Bronchial epithelial cell (primary cell): Measurements from ENCODE around the gene FGF12. TPM values are rescaled to one million over a fixed set of nuclear protein-coding genes. Genes with fewer than 3 reads are reported as not detected.

Experiments
- DNase-seq: peaks from one replicate; pipeline ENCODE4 v3.0.0-alpha.2; 2010; ENCODE audit warnings: low read depth
- FAIRE-seq: peaks from 2 replicates; lab custom pipeline; 2011; peaks lifted over from hg19 to GRCh38; lab: Jason Lieb, UNC
- H3K27me3 ChIP-seq: 2 replicates; pipeline ENCODE4 v1.5.1; 2011; ENCODE audit warnings: low read length; ENCODE audit not compliant: control insufficient read depth, insufficient read depth
- H3K36me3 ChIP-seq: 2 replicates; pipeline ENCODE4 v1.5.1; 2011; ENCODE audit warnings: low read length; ENCODE audit not compliant: control insufficient read depth, insufficient read depth
- H3K4me3 ChIP-seq: 2 replicates; pipeline ENCODE4 v1.5.1; 2011; ENCODE audit warnings: mild to moderate bottlenecking, low read depth, low read length, control low read depth
- CTCF ChIP-seq: IDR thresholded peaks from 2 replicates; pipeline ENCODE4 v1.5.1; 2011; ENCODE audit warnings: mild to moderate bottlenecking, moderate library complexity, low read length, control low read depth, inconsistent platforms; ENCODE audit not compliant: insufficient read depth, severe bottlenecking
- total RNA-seq: library from RNA; depleted of rRNA; stranded (reverse); fragments of >200 nt; gene quantifications from 2 replicates; pipeline ENCODE4 v1.2.1, GENCODE V29; 2014

The FGF12 gene
- total RNA-seq, 1 donor from 2014 or later: not detected

- Histone ChIP-seq H3K36me3 (no peaks in the 10 kb centered on the region), H3K4me3 (no peak overlapping the region), H3K27me3 (no peaks in the 10 kb centered on the region)
- no peak for DNase-seq
- FAIRE-seq: no peak
- TF ChIP-seq CTCF: no peak
These were observed 75.4 kb downstream of the FGF12 start for GRCh38 chr3:192651836-192652512.

GRCh38 chr3:192645437-192645836 lies 81.9 kb downstream of the FGF12 start:
- FAIRE-seq: no peak
- no peaks in the 10 kb centered on the region for H3K36me3 ChIP-seq
- no peak for TF ChIP-seq CTCF
- DNase-seq: no peak
- no peak overlapping the region for H3K4me3 ChIP-seq
- H3K27me3 ChIP-seq: no peaks in the 10 kb centered on the region

- Histone ChIP-seq H3K36me3 (no peaks in the 10 kb centered on the region), H3K27me3 (no peaks in the 10 kb centered on the region), H3K4me3 (no peak overlapping the region)
- no peak for FAIRE-seq
- no peak for DNase-seq
- TF ChIP-seq CTCF: no peak
These were observed 84.7 kb downstream of the FGF12 start for GRCh38 chr3:192642651-192643050.

- H3K36me3 ChIP-seq: no peaks in the 10 kb centered on the region
- TF ChIP-seq CTCF: no peak
- no peaks in the 10 kb centered on the region for H3K27me3 ChIP-seq
- no peak overlapping the region for H3K4me3 ChIP-seq
- FAIRE-seq (no peak), DNase-seq (no peak)
These were observed 85.4 kb downstream of the FGF12 start for GRCh38 chr3:192641919-192642318.

GRCh38 chr3:192639987-192640386 lies 87.4 kb downstream of the FGF12 start:
- no peak for FAIRE-seq
- Histone ChIP-seq H3K27me3 (no peaks in the 10 kb centered on the region), H3K36me3 (no peaks in the 10 kb centered on the region), H3K4me3 (no peak overlapping the region)
- DNase-seq: no peak
- TF ChIP-seq CTCF: no peak

GRCh38 chr3:192637803-192638202 lies 89.5 kb downstream of the FGF12 start:
- no peak for FAIRE-seq
- H3K36me3 ChIP-seq: no peaks in the 10 kb centered on the region

More at GRCh38 chr3:192637803-192638202, 89.5 kb downstream of the FGF12 start:
- DNase-seq: no peak
- Histone ChIP-seq H3K4me3 (no peak overlapping the region), H3K27me3 (no peaks in the 10 kb centered on the region)
- no peak for TF ChIP-seq CTCF
